Lower leg skin (tissue), 3 donors: Measurements from ENCODE around the gene NPHS1.

ENCODE experiments used
- CTCF ChIP-seq, 3 donors: fragments of 450-650 bp; IDR thresholded peaks; one replicate each; pipeline ENCODE4 v1.5.1; 2016; ENCODE audit warnings: antibody characterized with exemption in 3 of 3, mild to moderate bottlenecking in 3 of 3, moderate library complexity in 2 of 3
- POLR2A ChIP-seq, 2 donors: fragments of 450-650 bp; IDR thresholded peaks; one replicate each; pipeline ENCODE4 v1.6.1; 2016 to 2017; ENCODE audit warnings: antibody characterized with exemption in 2 of 2, mild to moderate bottlenecking in 1 of 2, moderate library complexity in 1 of 2

- no peak for TF ChIP-seq CTCF (IDR thresholded peaks at IDR 0.05)
- no peak for TF ChIP-seq POLR2A (IDR thresholded peaks at IDR 0.05)
Measured at GRCh38 chr19:35897706-35898451, 45.6 kb upstream of the NPHS1 start.
